NCI-H1092 treated with DMSO at 0.1 percent for 48 hours (cell line): ENCODE results near the gene FABP3.

Experiments used
- DNase-seq: peaks from one replicate; lab custom pipeline; 2025; lab: John Stamatoyannopoulos, UW

FABP3 gene

DNA sequence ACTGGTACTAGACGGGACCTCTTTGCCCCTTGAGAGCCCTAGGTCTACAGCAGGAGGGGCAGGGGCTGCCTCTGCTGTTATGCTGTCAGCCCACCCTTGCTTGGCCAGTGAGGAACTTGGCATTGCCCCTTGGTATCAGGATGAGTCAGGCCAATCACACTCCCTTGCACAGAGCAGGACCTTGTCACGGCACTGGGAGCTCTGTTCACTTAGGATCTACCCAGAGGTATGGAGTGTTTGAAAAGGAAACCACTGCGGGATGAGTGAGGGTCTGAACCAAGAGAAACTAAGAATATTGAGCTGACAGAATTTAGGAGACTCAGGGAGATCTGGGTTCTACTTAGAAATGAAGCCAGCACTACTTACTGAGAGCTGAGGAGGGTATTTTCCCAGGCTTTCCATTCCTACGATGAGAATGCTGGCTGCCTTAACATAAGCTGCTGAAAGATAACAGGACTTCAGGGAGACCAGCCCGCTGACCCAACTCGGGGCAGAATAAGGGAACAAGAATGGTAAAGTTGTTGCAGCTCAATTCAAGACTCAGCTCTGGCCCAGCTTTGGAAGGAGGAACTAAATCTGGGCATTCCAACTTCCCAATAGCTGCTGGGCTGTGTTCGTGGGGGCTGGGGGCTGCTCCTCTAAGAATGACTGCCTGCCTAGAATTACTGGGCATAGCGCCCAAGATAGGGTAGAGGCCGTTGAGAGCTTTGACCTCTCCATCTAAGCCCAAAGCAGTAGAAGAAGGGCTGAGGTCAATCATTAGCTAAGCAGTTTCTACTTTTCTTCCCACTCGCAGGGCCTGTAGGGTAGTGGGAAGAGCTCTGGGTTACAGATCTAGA lies 1.5 kb downstream of the FABP3 start:
- no peak for DNase-seq

DNA sequence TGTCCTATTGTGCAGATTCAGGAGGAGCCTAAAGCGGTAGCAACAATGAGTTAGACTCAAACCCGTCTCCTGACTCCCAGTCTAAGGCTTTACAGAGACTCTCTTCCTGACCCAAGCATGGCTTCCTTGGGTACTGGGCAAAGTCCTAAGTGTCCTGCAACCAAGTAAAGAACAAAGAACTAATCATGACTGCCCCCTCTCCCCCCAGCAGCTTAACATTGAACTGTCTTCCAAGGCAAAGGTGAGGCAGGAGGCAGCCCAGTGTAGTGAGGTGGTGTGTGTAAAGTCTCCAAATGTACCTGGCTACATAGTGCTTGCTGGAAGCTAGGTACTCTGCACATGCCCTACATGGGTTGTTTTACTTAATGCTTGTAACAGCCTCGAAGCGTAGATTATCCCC lies 2.3 kb downstream of the FABP3 start:
- DNase-seq = no peak

GRCh38 chr1:31370021-31370420 lies 2.9 kb downstream of the FABP3 start:
- no peak for DNase-seq

- DNase-seq = no peak
These were observed 4.2 kb downstream of the FABP3 start for GRCh38 chr1:31368611-31369107.

- no peak for DNase-seq
These were observed 6.1 kb downstream of the FABP3 start for GRCh38 chr1:31366796-31367195.

DNA sequence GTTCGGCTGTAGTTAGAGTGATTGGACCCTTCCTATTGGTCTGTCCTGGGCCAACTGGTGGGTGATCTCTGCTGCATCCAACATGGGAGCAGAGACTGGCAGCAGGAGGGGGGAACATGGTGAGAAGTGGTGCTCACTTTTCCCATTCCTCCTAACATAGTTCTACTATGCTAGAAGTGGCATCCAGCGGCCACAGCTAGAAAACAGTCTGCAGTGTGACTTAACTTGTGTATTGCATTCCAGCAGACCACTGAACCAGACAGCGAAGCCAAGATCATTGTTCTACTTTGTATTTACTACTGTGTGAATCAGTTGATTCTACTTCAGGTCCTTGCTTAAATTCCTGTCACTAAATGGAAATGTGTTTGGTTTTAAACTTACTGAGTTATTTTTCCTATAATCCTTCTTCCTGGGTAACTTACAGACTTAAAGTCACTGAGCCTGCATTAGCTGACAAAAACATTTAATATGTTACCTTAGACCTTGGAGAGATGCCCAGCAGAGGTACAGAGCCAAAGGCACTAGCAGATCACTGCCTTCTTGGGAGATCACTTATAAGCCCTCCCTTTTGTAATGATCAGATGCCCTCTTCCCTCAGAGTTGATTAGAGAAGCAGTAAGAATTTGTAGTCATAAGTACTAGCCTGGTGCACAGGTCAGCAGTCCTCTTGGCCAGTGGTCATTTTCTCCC lies 8.2 kb downstream of the FABP3 start:
- DNase-seq = no peak

DNA sequence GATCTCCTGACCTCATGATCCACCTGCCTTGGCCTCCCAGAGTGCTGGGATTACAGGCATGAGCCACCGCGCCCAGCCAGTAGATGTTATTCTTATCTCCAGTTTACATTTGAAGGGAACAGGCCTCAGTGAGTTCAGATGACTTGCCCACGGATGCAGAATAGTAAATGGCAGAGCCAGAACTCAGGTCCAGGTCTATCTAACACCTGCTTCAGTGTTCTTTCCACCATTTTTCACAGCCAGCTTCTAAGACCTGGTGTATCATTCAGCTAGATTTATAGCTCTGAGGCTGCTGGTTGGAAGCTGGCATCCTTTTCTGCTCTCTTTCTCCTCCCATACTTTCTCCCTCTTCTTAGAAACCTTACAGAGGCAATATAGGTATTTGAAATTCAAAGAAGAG lies 10.8 kb downstream of the FABP3 start:
- DNase-seq = no peak

GRCh38 chr1:31361607-31362006 lies 11.3 kb downstream of the FABP3 start:
- DNase-seq = no peak

- DNase-seq = no peak
These were observed 16.4 kb downstream of the FABP3 start for GRCh38 chr1:31356427-31356826.

GRCh38 chr1:31354283-31354682 lies 18.6 kb downstream of the FABP3 start:
- no peak for DNase-seq

- DNase-seq = no peak
These were observed 24.4 kb downstream of the FABP3 start for GRCh38 chr1:31348449-31348848.

GRCh38 chr1:31346785-31347184 lies 26.1 kb downstream of the FABP3 start:
- DNase-seq = no peak

GRCh38 chr1:31345635-31346034 lies 27.2 kb downstream of the FABP3 start:
- DNase-seq = no peak

GRCh38 chr1:31344503-31344902 lies 28.4 kb downstream of the FABP3 start:
- DNase-seq = no peak

DNA sequence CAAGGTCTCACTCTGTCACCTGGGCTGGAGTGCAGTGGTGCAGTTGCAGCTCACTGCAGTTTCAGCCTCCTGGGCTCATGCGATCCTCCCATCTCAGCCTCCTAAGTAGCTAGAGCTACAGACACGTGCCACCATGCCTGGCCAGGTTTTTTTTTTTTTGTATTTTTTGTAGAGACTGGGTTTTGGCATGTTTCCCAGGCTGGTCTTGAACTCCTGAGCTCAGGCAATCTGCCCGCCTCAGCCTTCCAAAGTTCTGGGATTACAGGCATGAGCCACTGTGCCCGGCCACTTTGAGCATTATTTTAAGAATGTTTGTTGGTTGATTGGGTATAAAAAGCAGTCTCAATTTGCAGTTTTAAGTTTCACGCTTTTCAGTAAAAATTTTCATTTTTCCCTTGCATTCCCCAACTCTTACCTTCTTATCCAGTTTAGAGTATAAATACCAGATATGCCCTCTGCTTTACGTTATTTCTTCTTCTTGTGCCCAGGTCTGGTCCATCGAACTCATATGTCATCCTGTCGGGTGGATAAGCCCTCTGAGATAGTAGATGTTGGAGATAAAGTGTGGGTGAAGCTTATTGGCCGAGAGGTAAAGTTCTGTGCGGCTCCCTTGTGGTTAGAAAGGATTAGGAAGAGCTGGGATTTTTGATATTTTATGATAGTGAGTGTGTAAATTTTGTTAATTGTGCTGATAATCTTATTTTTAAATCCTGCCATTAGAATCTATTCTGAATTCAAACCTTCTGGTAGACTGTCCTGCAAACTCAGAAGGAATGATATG lies 36.0 kb downstream of the FABP3 start:
- DNase-seq = no peak

DNA sequence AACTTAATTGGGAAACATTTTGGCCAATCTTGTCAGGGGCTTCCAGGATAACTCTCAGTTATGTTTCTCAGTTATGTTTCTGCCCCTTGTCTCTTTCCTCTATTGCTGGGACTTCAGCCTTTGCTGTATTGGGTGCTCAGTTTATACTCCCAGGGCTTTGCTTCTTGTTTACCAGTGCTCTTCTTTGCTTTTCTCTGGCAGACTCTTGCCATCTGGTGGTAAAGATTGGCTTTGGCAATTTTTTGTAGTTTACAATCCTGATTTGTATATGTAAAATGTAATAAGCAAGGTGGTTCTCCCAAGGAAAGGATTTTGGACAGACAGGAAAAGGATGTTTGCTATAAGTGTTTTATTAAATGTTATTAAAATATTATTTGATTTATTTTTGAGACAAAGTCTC lies 37.9 kb downstream of the FABP3 start:
- DNase-seq = peak; percentile 53

DNA sequence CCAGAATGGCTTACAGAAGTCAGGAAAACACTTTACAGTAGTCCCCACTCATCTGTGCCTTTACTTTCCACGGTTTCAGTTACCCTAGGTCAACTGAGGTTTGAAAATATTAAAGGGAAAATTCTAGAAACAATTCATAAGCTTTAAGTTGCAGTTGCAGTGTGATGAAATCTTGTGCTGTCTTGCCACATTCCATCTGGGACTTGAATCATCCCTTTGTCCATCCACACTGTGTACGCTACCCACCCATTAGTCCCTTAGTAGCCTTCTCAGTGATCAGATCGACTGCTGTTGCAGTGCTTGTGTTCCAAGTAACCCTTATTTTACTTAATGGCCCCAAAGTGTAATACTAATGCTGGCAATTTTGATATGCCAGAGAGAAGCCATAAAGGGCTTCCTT lies 45.5 kb downstream of the FABP3 start:
- DNase-seq = no peak

- DNase-seq = no peak
These were observed 46.4 kb downstream of the FABP3 start for GRCh38 chr1:31326461-31326860.

GRCh38 chr1:31324992-31325391 lies 47.9 kb downstream of the FABP3 start:
- no peak for DNase-seq

DNA sequence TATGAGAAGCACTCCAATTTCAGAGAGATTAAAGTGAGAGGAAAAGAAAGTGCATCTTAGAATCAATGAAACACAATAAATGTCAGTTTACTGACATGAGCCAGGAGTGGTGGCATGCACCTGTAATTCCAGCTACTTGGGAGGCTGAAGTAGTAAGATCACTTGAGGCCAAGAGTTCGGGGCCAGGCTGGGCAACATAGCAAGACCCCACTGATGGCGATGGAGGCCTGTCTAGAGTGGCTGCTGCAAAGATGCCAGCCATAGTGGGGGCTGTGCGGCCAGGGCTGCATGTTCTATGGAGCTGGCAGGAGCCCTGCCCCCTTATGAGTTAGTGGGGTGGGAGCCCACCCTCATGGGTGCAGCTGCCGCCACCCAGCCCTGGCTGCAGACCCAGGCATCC lies 48.8 kb downstream of the FABP3 start:
- DNase-seq = no peak

GRCh38 chr1:31318146-31318545 lies 54.7 kb downstream of the FABP3 start:
- DNase-seq = no peak

GRCh38 chr1:31315902-31316301 lies 57.0 kb downstream of the FABP3 start:
- DNase-seq = no peak
